Nephron (organoid): ENCODE measurements around the gene PTPRG.

Source experiments
- H3K27ac Mint-ChIP-seq, 3 experiments: 2 replicates each; pipeline ENCODE4 v1.8.0; 2020; ENCODE audit warnings: mixed read lengths in 3 of 3, mild to moderate bottlenecking in 2 of 3, moderate library complexity in 1 of 3
- H3K27me3 Mint-ChIP-seq: 2 replicates; pipeline ENCODE4 v1.8.0; 2021; ENCODE audit warnings: low read depth, mild to moderate bottlenecking, moderate library complexity, mixed read lengths
- H3K36me3 Mint-ChIP-seq: 2 replicates; pipeline ENCODE4 v1.8.0; 2020; ENCODE audit warnings: low read depth, mixed read lengths
- H3K4me1 Mint-ChIP-seq: 2 replicates; pipeline ENCODE4 v1.8.0; 2020; ENCODE audit warnings: mixed read lengths
- H3K4me3 Mint-ChIP-seq, 3 experiments: 2 replicates each; pipeline ENCODE4 v1.8.0; 2020; ENCODE audit warnings: mild to moderate bottlenecking in 3 of 3, mixed read lengths in 3 of 3, moderate library complexity in 2 of 3
- H3K9me3 Mint-ChIP-seq: 2 replicates; pipeline ENCODE4 v1.8.0; 2020; ENCODE audit warnings: mixed read lengths
- TF ChIP-seq, protein P1 (sequence below), 3 experiments: fragments of 200-600 bp; sonication (generic); IDR thresholded peaks; one replicate each; pipeline ENCODE4 v1.5.0; 2021; ENCODE audit warnings: antibody characterized with exemption in 3 of 3; ENCODE audit not compliant: unreplicated experiment in 3 of 3

Gene PTPRG

GRCh38 chr3:61884794-61885193 is 323.4 kb downstream of the PTPRG start:
- Mint-ChIP-seq H3K27ac (no peak overlapping the region), H3K27me3 (no peaks in the 10 kb centered on the region), H3K9me3 (no peaks in the 10 kb centered on the region), H3K4me1 (peaks cover 10% of the 10 kb centered on the region), H3K4me3 (no peak overlapping the region), H3K36me3 (no peaks in the 10 kb centered on the region)
- TF ChIP-seq, protein P1, sequence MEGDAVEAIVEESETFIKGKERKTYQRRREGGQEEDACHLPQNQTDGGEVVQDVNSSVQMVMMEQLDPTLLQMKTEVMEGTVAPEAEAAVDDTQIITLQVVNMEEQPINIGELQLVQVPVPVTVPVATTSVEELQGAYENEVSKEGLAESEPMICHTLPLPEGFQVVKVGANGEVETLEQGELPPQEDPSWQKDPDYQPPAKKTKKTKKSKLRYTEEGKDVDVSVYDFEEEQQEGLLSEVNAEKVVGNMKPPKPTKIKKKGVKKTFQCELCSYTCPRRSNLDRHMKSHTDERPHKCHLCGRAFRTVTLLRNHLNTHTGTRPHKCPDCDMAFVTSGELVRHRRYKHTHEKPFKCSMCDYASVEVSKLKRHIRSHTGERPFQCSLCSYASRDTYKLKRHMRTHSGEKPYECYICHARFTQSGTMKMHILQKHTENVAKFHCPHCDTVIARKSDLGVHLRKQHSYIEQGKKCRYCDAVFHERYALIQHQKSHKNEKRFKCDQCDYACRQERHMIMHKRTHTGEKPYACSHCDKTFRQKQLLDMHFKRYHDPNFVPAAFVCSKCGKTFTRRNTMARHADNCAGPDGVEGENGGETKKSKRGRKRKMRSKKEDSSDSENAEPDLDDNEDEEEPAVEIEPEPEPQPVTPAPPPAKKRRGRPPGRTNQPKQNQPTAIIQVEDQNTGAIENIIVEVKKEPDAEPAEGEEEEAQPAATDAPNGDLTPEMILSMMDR (IDR thresholded peaks at IDR 0.05; ENCODE audit: unreplicated experiment in 3 of 3): no peak

- no peaks in the 10 kb centered on the region for H3K27me3 Mint-ChIP-seq
- H3K4me3 Mint-ChIP-seq: no peak overlapping the region
- TF ChIP-seq, protein P1 (IDR thresholded peaks at IDR 0.05; ENCODE audit: unreplicated experiment in 3 of 3): no peak
- H3K36me3 Mint-ChIP-seq: no peaks in the 10 kb centered on the region
- no peaks in the 10 kb centered on the region for H3K9me3 Mint-ChIP-seq
- no peak overlapping the region for H3K27ac Mint-ChIP-seq
- H3K4me1 Mint-ChIP-seq: peaks cover 16% of the 10 kb centered on the region
These were observed 324.0 kb downstream of the PTPRG start for GRCh38 chr3:61885414-61885813.

DNA sequence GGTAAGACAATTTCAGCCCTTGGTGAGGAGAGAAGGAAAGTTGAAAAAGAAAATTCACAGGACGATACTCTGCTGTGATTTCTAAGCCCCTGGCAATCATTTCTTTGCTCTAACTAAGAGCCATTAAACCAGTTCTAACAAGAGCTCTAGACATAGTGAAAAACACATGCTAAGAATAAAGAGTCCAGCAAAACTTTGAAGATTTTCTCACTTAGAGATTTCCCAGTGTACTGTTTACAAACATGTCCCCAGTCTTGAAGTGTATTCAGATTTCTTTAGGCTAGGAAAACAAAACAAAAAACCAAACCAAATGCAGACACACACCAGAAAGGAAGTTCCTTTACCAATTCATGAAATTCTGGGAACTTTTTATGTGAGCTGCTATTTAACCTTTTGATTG is 325.8 kb downstream of the PTPRG start:
- TF ChIP-seq, protein P1 (IDR thresholded peaks at IDR 0.05; ENCODE audit: unreplicated experiment in 3 of 3): no peak
- H3K4me3 Mint-ChIP-seq: no peak overlapping the region
- H3K27me3 Mint-ChIP-seq: no peaks in the 10 kb centered on the region
- no peaks in the 10 kb centered on the region for H3K9me3 Mint-ChIP-seq
- H3K27ac Mint-ChIP-seq: peak overlapping the region in 2 of 3 experiments; percentile 40 to 86
- H3K36me3 Mint-ChIP-seq: no peaks in the 10 kb centered on the region
- peaks cover 25% of the 10 kb centered on the region for H3K4me1 Mint-ChIP-seq

DNA sequence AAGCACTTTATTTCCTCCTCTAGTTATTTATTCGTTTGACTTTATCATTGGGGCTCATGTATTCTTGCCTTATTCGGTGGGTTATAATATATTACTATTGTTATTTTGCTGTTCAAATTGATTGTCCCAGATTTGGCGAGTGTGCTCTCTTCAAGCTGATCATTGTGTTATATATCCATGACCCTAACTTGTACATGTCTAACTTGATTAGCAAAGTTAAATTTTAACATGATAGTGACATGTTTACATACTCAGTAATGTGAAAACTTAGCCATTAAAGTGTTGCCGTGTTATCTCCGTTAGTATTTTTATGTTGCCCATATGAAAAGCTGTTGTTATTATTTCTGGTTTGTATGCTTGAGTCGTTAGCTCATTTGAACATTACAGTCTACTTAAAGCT is 327.9 kb downstream of the PTPRG start:
- TF ChIP-seq, protein P1 (IDR thresholded peaks at IDR 0.05; ENCODE audit: unreplicated experiment in 3 of 3): no peak
- no peaks in the 10 kb centered on the region for H3K36me3 Mint-ChIP-seq
- H3K4me1 Mint-ChIP-seq: peaks cover 36% of the 10 kb centered on the region

DNA sequence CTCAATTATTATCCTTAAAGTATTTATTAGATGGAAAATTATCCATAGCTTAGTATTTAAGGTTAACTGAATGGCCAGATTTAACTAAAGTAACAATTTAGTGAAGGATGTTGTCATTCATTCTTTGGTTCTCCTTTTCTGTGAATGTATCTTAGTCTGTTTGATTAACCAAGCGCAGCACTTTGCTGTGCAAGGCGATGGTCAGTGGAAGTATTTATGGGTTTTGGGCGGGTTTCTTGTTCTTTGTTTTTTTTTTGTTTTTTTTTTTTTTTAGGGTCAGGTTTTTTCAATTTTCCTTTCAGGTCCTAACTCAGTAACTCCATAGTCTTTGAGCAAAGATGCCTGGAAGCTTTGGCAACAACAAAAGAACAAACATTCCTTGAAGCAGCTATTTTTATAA is 328.8 kb downstream of the PTPRG start:
- H3K27ac Mint-ChIP-seq: peak overlapping the region; percentile 4 to 81 (median 4)
- peaks cover 42% of the 10 kb centered on the region for H3K4me1 Mint-ChIP-seq
- no peaks in the 10 kb centered on the region for H3K27me3 Mint-ChIP-seq
- TF ChIP-seq, protein P1 (IDR thresholded peaks at IDR 0.05; ENCODE audit: unreplicated experiment in 3 of 3): no peak
- H3K4me3 Mint-ChIP-seq: no peak overlapping the region
- H3K9me3 Mint-ChIP-seq: no peaks in the 10 kb centered on the region
- H3K36me3 Mint-ChIP-seq: no peaks in the 10 kb centered on the region

More for the DNA sequence above, 327.9 kb downstream of the PTPRG start:
- H3K27me3 Mint-ChIP-seq: no peaks in the 10 kb centered on the region
- no peak overlapping the region for H3K4me3 Mint-ChIP-seq
- H3K9me3 Mint-ChIP-seq: no peaks in the 10 kb centered on the region
- H3K27ac Mint-ChIP-seq: peak overlapping the region in 2 of 3 experiments; percentile 4 to 81

DNA sequence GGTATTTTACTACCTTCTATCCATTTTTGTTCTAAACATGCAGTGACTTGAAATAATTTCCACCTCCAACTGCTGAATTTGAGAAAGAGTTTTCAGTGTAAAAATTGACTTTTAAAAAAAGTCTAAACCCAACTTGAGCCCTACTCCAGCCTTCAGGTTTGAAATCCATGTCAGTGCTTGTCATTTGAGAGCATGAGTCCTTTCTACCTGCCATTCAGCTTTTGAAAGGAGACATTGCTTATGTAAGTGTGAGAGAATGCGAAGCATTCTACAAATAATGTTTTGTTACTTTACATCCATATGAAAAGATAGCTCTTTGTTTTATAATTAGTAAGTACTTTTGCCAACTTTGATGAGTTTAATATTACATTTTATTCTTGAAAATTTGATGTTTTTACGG is 329.2 kb downstream of the PTPRG start:
- Mint-ChIP-seq H3K27ac (peak overlapping the region in 1 of 3 experiments; percentile 81), H3K4me3 (no peak overlapping the region), H3K4me1 (peaks cover 46% of the 10 kb centered on the region), H3K27me3 (no peaks in the 10 kb centered on the region), H3K9me3 (no peaks in the 10 kb centered on the region), H3K36me3 (no peaks in the 10 kb centered on the region)
- TF ChIP-seq, protein P1 (IDR thresholded peaks at IDR 0.05; ENCODE audit: unreplicated experiment in 3 of 3): no peak
